HG02981 (cell line): ENCODE data around the gene R3HDM2.

ENCODE experiments used
- ATAC-seq: cut with Tn5 transposase; IDR thresholded peaks from one replicate; pipeline ENCODE4 v1.9.1; 2021; ENCODE audit warnings: mild to moderate bottlenecking, moderate library complexity; ENCODE audit not compliant: unreplicated experiment

Gene R3HDM2

GRCh38 chr12:57220770-57221168, 210.1 kb downstream of the R3HDM2 start:
- no peak for ATAC-seq

DNA sequence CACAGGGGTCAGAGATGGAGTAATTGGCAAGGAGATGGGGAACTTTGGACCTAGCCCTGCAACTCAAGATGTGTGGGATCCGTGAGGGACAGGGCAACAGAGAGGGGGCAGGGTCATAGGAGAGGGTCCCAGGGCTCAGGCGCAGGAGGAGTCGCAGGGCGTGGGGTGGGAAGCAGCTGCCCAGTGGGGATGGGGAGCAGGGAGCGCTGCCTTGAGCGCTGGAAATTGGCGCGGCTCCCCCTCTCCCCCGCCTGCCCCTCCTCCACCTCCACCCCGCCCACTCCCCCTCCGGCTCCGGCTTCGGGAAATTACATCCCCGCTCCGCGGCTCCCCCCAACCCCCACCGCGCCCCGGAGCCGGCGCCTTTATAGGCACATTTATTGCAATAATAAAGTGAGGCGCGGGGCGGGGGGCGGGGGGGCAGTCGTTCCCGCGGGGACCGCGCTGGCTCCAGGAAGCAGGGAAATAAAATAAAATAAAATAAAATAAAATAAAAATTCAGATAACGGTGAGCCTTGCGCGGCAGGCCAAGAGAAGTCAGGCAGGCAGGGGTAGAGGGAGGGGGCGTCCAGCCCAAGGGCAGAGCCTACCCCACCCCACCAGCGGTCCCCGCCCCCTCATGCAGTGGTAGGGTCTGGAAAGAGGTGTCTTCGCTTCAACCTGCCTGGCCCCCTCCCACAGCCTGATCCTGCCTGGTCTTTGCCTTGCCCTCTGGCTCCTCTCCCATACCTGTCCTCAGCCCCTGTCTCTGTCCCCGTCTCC, 210.7 kb downstream of the R3HDM2 start:
- ATAC-seq: no peak

- no peak for ATAC-seq
Measured at GRCh38 chr12:57219205-57219992, 211.4 kb downstream of the R3HDM2 start.

DNA sequence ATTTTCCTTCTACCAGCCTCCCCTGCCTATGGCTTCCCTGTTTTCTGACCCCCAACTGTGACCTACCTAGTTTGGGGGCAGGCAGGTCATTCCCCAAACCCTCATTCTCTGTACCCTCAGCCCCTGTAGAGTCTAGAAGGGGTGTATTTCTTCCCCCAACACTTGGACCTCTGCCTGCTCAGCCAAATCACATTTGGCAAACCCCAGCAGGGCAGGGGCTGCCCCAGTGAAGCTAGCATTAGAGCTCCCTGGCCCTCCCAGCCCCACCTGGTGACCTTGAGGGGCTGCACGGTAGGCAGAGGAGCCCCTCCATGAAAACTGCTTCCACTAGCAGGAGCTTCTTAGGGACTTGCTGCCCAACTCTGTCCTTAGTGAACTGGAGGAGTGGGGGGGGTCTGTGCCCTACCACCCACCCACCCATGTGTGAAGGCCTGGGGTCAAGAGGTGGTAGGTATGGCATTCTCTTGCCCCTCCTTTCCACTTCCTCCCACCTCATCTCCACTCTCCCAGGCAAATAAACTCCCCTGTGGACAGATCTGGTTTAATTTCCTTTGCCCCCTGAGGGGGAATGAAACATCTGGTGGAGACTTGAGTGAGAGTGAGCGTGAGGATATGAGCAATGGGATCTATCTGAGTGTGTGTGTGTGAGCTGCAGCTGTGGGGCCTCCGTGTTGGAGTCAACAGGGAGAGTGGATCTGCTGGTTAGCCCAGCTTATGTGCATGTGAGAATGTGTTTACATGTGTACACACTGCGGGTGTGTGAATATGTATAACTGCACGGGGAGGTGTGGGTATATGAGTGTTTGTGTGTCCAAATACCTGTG, 212.6 kb downstream of the R3HDM2 start:
- no peak for ATAC-seq

GRCh38 chr12:57216921-57217879, 213.6 kb downstream of the R3HDM2 start:
- no peak for ATAC-seq

- ATAC-seq: no peak
Measured at GRCh38 chr12:57216014-57216911, 214.6 kb downstream of the R3HDM2 start, which contains the start of gene NXPH4. Gene NXPH4, plus strand, starts transcription at chr12:57216794. Its CDS starts 176 bp downstream, at chr12:57216970.

- no peak for ATAC-seq
Measured at GRCh38 chr12:57215668-57216013, 215.2 kb downstream of the R3HDM2 start.

GRCh38 chr12:57215065-57215464, 215.8 kb downstream of the R3HDM2 start:
- no peak for ATAC-seq

DNA sequence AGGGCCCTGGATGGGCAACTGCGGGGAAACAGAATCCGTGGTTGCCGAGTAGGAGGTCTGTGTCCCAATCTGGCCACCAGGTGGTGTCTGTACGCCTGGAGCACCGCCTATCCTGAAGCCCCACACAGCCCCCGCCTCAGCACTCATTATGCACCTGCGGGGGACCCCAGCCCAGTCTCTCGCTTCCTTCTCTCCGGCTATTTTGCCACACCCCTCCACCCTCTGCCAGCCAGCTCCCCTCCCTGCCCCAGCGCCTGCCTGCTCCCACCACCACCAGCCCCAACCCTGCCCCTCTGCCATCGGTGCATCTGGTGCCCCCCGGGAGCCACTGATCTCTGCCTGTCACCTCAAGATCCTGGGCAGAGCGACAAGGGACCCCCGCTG, 216.5 kb downstream of the R3HDM2 start:
- ATAC-seq: no peak

DNA sequence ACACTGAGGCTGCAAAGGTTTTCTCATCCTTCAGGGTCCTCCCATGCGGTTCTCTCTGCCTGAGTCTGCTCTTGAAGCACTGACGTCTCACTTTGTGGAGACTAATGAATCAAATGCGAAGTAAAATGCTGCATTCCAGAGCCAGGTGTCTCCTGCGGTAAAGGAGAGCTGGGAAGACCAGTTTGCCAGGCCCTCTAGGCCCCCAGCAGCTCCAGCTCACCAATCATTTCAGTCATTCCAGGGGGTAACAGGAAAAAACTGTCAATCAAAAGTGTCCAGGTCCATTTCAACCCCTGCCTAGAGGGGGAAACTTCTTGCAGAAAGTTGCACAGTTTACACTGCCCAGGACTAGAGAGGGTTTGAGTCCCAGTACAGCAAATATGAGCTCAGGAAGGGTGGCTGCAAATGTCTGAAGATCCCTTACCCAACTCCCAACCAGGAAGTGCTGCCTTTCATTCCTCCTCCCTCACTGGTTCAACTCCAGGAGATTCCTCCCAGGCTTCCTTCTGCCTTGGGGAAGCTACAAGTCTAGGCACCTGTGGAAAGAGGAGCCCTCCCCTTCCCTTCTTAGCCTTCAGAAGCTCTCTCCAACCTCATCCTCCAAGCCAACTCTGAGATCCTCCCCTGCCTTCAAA, 217.0 kb downstream of the R3HDM2 start:
- no peak for ATAC-seq

DNA sequence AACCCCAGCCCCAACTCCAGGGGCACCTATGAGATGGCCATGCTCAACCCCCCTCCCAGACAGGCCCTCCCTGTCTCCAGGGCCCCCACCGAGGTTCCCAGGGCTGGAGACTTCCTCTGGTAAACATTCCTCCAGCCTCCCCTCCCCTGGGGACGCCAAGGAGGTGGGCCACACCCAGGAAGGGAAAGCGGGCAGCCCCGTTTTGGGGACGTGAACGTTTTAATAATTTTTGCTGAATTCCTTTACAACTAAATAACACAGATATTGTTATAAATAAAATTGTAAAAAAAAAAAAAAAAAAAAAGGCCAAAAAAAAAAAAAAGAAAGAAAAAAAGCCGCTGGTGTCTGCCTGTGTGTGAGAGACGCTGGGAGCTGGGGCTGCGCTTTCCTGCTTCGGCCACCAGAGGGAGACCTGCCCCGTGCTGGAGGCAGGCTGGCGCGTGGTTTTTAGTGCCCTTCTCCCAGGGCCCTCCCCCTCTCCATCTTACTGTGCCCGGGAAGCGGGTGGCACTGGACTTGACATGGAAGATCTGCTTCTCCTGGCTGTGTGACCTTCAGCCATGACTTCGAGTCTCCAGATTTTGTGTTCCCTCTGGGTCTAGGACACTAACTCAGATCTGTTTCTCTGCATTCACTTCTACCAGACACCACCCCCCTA, 217.7 kb downstream of the R3HDM2 start:
- ATAC-seq: no peak

GRCh38 chr12:57212701-57213057, 218.2 kb downstream of the R3HDM2 start:
- ATAC-seq: no peak

DNA sequence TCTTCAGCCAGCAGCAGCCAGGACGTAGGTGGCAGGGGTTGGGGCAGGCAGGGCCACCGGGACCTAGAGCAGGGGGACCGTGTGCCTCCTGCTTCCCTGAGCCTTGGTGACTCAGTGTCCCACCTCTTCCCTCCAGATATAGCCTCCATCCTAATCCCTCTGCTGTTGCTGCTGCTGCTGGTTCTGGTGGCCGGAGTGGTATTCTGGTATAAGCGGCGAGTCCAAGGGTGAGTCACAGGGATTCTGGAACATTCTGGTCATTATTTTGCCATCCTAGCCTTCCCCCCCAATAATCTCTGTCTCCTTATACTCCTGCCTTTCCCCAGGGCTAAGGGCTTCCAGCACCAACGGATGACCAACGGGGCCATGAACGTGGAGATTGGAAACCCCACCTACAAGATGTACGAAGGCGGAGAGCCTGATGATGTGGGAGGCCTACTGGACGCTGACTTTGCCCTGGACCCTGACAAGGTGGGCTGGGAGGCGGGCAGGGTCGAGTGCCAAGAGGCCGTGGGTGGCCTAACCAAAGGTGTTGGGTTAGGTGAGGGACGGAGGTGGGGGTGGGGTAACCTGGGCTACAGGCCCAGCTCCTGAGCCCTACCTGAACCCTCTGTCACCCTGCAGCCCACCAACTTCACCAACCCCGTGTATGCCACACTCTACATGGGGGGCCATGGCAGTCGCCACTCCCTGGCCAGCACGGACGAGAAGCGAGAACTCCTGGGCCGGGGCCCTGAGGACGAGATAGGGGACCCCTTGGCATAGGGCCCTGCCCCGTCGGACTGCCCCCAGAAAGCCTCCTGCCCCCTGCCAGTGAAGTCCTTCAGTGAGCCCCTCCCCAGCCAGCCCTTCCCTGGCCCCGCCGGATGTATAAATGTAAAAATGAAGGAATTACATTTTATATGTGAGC, 218.8 kb downstream of the R3HDM2 start:
- ATAC-seq: no peak

GRCh38 chr12:57210926-57211692, 219.7 kb downstream of the R3HDM2 start:
- ATAC-seq: no peak

GRCh38 chr12:57210461-57210860, 220.4 kb downstream of the R3HDM2 start:
- no peak for ATAC-seq

DNA sequence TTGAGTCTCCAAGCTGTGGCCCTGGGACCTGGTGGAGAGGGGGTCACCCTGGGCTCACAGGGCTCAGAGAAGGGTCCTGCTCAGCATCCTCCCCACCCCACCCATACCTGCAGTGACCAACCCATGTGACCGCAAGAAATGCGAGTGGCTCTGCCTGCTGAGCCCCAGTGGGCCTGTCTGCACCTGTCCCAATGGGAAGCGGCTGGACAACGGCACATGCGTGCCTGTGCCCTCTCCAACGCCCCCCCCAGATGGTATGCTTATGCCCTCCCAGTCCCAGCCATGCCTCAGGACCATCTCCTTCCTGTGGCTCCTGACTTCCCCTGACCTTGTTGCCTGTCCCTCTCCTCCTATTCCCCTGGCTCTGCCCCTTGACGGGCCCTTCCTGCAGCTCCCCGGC, 220.9 kb downstream of the R3HDM2 start:
- no peak for ATAC-seq
